ENCODE results near the gene RGS7.
A peak's percentile ranks its signal among the peaks of the same experiment; 100 is the strongest.

RGS7 gene

GRCh38 chr1:241161188-241161689, 195.8 kb downstream of the RGS7 start:
- TF ChIP-seq CTCF (IDR thresholded peaks at IDR 0.05; ENCODE audit: low read depth, low read length) = no peak
- no peak for DNase-seq
- H3K4me3 ChIP-seq (ENCODE audit: low read depth, low read length) = no peak overlapping the region
- no peaks in the 10 kb centered on the region for H3K9me3 ChIP-seq (ENCODE audit: severe bottlenecking)
- H3K36me3 ChIP-seq = no peaks in the 10 kb centered on the region
- H3K27ac ChIP-seq = no peak overlapping the region
- no peaks in the 10 kb centered on the region for H3K27me3 ChIP-seq (ENCODE audit: insufficient read depth, low read depth, severe bottlenecking)

GRCh38 chr1:241157435-241157834, 199.6 kb downstream of the RGS7 start:
- H3K9me3 ChIP-seq (ENCODE audit: severe bottlenecking) = no peaks in the 10 kb centered on the region
- DNase-seq = no peak
- H3K4me3 ChIP-seq (ENCODE audit: low read depth, low read length) = no peak overlapping the region
- 0 out of 2 replicates have a peak, but pooled peaks have one; percentile 10 for TF ChIP-seq CTCF (IDR thresholded peaks at IDR 0.05; ENCODE audit: low read depth, low read length)
- no peaks in the 10 kb centered on the region for H3K36me3 ChIP-seq
- no peak overlapping the region for H3K27ac ChIP-seq
- no peaks in the 10 kb centered on the region for H3K27me3 ChIP-seq (ENCODE audit: insufficient read depth, low read depth, severe bottlenecking)

- TF ChIP-seq CTCF (IDR thresholded peaks at IDR 0.05; ENCODE audit: low read depth, low read length) = no peak
- DNase-seq = no peak
- Histone ChIP-seq H3K27ac (no peak overlapping the region), H3K27me3 (ENCODE audit: insufficient read depth, low read depth, severe bottlenecking) (no peaks in the 10 kb centered on the region), H3K4me3 (ENCODE audit: low read depth, low read length) (no peak overlapping the region), H3K36me3 (no peaks in the 10 kb centered on the region), H3K9me3 (ENCODE audit: severe bottlenecking) (no peaks in the 10 kb centered on the region)
These were observed 200.6 kb downstream of the RGS7 start for GRCh38 chr1:241156231-241156965.

- Histone ChIP-seq H3K9me3 (ENCODE audit: severe bottlenecking) (no peaks in the 10 kb centered on the region), H3K4me3 (ENCODE audit: low read depth, low read length) (no peak overlapping the region), H3K27me3 (ENCODE audit: insufficient read depth, low read depth, severe bottlenecking) (no peaks in the 10 kb centered on the region), H3K36me3 (no peaks in the 10 kb centered on the region), H3K27ac (no peak overlapping the region)
- TF ChIP-seq CTCF (IDR thresholded peaks at IDR 0.05; ENCODE audit: low read depth, low read length) = no peak
- no peak for DNase-seq
These were observed 211.1 kb downstream of the RGS7 start for GRCh38 chr1:241145881-241146280.

GRCh38 chr1:241143765-241144442, 213.1 kb downstream of the RGS7 start:
- no peak overlapping the region for H3K27ac ChIP-seq
- H3K27me3 ChIP-seq (ENCODE audit: insufficient read depth, low read depth, severe bottlenecking) = no peaks in the 10 kb centered on the region
- no peak for DNase-seq
- H3K9me3 ChIP-seq (ENCODE audit: severe bottlenecking) = no peaks in the 10 kb centered on the region
- no peak overlapping the region for H3K4me3 ChIP-seq (ENCODE audit: low read depth, low read length)
- no peak for TF ChIP-seq CTCF (IDR thresholded peaks at IDR 0.05; ENCODE audit: low read depth, low read length)
- H3K36me3 ChIP-seq = no peaks in the 10 kb centered on the region

Measured in WERI-Rb-1 (cell line).